ENCODE data around the gene COCH.

The COCH gene

DNA sequence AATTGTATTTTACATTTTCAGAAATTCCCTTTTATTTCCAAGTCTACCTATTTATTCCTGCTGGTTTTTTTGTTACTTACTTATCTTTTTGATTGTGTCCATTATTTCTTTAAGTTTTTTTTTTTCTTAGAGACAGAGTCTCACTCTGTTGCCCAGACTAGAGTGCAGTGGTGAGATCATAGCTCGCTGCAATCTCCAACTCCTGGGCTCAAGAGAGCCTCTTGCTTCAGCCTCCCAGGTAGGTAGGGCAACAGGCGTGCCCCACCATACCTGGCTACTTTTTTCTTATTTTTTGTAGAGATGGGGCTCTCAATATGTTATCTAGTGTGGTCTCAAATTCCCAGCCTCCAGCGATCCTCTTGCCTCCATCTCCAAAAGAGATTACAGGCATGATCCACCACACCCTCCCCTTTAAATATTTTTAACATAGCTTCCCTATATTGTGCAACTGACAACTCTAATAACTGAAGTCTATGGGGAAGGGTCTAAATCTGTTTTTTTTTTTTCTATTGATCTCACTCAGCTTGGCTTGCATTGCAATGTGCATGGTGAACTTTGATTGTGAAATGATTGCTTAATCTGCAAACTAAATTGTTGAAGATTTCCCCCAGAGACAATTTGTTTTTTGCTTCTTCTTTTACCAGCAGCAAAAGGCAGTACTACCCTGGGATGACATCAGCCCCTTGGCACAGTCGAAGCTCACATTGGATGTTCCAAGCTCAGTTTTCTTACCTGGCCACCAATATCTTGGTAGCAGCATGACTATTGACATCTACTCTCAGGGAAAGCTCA, 25.7 kb upstream of the COCH start:
- TF ChIP-seq, protein P1, sequence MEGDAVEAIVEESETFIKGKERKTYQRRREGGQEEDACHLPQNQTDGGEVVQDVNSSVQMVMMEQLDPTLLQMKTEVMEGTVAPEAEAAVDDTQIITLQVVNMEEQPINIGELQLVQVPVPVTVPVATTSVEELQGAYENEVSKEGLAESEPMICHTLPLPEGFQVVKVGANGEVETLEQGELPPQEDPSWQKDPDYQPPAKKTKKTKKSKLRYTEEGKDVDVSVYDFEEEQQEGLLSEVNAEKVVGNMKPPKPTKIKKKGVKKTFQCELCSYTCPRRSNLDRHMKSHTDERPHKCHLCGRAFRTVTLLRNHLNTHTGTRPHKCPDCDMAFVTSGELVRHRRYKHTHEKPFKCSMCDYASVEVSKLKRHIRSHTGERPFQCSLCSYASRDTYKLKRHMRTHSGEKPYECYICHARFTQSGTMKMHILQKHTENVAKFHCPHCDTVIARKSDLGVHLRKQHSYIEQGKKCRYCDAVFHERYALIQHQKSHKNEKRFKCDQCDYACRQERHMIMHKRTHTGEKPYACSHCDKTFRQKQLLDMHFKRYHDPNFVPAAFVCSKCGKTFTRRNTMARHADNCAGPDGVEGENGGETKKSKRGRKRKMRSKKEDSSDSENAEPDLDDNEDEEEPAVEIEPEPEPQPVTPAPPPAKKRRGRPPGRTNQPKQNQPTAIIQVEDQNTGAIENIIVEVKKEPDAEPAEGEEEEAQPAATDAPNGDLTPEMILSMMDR (IDR thresholded peaks at IDR 0.05): no peak

DNA sequence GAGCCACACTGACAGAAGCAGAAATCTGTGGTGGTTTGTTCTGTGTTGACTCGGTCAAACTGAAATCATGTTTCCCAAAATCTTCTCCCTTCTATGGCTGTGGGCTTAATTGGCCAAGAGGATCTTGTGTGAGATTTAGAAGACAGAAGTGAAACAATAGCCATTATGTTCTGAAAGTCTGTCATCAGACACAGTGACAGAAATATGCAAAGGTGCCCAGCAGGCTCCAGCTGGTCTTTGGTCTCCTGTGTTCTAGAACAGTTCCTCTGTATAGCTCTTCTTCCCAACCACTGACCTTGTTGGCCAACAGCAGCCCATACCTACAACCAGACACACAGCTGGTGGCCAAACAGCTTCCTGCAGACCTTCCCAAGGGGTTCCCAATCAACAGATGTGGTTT, 25.0 kb upstream of the COCH start:
- TF ChIP-seq, protein P1 (IDR thresholded peaks at IDR 0.05): no peak

DNA sequence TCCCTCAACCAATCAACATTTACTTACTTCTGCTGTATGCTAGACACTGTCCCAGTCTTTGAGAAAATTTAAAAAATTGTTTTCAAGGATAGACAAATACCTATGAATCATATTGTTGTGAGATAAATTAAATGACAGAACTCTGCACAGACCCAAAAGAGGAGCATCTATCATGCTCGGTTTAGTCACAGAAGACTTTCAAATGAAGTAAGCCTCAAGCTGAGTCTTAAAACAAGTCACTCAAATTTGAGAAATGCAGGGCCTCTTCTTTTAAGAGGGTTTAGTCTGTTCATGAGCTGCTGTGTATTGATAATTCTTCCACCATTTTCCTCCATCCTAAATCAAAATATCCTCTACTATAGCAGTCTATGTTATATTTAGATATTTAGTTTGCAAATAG, 24.4 kb upstream of the COCH start:
- TF ChIP-seq, protein P1 (IDR thresholded peaks at IDR 0.05): no peak

DNA sequence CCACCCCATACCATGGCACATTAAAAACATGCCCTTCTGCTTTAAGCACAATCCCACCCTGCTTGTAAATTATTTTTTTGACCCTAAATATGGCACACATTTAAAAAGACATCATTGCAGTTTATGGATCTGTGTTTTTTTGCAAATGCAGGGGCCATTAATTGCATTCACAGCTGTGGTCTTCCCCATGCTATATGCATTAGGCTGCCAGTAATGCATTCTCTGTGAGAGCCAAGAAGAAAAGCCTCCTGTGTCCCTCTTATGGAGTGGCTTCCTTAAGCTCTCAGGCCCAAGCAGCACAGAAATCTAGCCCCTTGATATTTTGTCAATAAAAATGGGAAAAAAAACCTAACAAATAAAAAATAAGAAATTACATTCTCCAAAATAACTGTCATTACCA, 20.4 kb upstream of the COCH start:
- TF ChIP-seq, protein P1 (IDR thresholded peaks at IDR 0.05): no peak

DNA sequence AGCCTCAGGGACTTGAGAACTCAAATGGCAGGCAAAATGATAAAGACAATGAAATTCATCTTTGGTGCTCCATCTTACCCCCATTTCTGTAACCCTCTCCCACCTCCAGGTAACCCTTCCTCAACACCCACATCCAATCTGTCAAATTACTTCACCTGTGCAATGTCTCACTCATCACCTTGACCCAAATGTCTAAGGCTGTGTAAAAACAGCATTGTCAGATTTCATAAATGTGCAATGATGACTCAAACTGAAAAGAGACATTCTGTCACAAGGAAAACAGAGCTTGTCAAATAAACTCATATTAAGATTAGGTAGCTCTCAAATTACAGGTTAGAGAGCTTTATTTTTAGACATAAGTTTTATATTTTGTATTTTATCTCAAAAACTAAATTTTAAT, 19.9 kb upstream of the COCH start:
- TF ChIP-seq, protein P1 (IDR thresholded peaks at IDR 0.05): no peak

DNA sequence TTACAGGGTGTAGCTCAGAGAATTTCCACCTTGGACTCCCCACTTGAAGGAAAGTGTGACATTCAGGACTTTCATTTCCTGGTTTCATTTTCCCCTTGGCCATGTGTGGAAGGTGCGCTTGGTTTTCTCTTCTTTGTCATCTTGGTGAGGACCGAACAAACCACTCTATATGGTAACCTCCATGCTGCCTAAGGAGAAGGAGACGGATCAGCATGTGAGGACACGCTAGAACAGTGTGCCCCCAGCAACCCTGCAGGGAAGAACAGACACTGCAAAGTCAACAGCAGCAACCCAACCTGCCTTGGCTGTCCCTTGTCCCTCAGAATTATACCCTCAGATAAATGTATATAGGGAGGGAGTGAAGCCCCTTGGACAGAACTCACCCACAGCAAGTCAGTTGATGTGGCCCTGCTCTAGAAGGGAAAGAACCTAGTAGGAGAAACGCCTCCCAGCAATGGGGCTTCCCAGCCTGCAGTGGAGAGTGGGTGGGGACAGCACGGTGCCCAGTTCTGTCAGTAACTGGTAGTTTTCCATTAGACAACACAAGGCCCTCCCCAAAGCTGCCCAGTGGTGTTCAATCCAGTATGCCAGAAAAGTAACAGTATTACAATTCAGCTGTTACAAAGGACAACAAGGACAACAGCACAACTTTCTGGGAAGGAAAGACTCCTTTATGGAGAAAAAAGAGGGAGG, 18.9 kb upstream of the COCH start:
- TF ChIP-seq, protein P1 (IDR thresholded peaks at IDR 0.05): no peak

DNA sequence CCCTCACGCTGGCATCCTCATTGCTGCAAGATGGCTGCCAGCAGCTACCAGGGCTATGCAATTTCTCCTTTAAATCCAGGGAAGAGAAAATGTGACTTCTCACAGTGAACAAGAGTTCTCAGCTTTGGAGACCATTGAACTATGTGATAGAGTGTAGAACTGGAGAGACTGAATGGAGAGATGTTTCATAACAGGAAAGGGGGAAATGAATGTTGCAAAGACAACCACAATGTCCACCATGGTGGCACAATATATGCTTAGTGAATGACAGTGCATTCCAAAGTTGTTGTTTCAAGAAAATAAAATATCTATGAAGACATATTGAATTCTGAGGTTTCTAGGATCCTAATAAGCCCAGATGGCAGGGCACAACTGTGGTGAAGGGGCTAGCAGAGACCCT, 13.2 kb upstream of the COCH start:
- TF ChIP-seq, protein P1 (IDR thresholded peaks at IDR 0.05): no peak

All from LNCAP (cell line).